T-helper 9 cell (primary cell): ENCODE measurements around the gene OR9A4.

Source experiments
- DNase-seq: peaks from one replicate; pipeline ENCODE4 v3.0.0-alpha.2; 2020

The OR9A4 gene

GRCh38 chr7:141949021-141949420 is 32.8 kb downstream of the OR9A4 start:
- no peak for DNase-seq

DNA sequence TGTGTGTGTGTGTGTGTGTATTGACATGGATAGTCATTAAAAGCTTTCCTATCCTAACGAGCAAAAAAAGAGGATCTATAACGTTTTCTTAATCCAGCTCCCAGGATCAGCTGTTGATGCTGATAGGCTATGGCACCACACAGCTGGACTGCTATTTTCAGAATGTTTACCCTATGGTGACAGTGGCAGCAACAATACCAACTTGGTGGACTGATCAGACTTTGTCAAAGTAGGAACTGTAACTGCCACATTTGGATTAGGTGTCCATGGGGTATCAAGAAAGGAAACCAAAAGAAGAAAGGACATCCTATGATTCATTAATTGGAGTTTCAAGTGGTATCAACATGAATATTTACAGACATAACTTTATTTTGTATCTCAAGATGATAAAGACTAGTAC is 33.3 kb downstream of the OR9A4 start:
- no peak for DNase-seq

- DNase-seq: no peak
Measured at GRCh38 chr7:141949911-141950310, 33.7 kb downstream of the OR9A4 start.

GRCh38 chr7:141950806-141951205 is 34.6 kb downstream of the OR9A4 start:
- DNase-seq: no peak

GRCh38 chr7:141952461-141952860 is 36.3 kb downstream of the OR9A4 start:
- no peak for DNase-seq

- no peak for DNase-seq
Measured at GRCh38 chr7:141954334-141954733, 38.1 kb downstream of the OR9A4 start.

- DNase-seq: no peak
Measured at GRCh38 chr7:141956084-141956483, 39.9 kb downstream of the OR9A4 start.

DNA sequence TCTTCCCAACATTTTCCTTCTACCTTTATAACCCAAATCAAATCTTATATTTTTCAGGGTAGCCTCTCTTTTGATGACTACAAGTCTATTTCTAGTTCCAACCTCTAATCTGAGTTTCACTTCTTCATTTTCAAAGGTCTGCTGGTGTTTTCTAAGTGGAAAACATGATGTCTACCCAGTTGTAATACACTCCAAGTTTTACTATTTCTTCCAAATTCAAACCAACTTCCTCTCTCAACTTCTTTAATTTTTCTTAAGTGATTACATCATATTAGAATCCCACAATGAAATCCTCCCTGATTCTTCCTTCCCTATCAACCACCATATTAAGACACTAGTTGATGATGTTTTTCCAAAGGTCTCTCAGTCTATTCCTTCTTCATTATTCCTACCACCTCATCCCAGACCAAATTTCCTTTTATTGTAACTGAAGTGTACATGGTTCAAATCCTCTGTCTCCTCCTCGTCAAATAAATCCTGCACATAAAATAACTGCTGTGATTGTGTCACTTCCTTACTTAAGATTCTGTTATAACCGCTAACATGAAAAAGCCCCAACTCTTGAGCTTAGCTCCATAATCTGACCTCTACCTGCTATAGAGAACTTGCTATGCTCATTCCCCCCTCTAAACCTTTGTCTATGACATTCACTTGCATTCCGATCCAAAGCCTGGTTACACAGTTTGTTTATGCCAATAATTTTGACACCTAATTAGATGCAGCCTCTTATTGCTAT is 44.7 kb downstream of the OR9A4 start:
- no peak for DNase-seq
